ENCODE results near the gene BNIP3.

BNIP3 gene

DNA sequence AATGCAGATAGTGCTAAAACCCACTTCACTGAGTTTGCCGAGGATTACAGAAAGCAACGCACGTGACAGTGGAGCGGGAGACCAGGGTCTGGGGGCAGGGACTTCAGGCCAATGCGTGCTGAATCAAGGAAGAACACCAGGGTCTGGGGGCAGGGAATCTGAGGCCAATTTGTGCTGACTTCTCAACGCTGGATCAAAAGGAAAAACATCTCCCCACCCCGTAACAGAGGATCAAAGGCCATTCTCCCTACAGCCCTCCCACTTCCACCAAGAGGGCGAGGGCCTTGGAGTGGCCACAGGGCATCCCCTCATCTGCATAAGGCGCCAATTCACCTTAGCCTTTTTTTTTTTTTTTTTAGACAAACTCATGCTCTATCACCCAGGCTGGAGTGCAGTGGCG lies 22.3 kb upstream of the BNIP3 start:
- no peak for DNase-seq (ENCODE audit: low read depth)
- TF ChIP-seq, protein P1, sequence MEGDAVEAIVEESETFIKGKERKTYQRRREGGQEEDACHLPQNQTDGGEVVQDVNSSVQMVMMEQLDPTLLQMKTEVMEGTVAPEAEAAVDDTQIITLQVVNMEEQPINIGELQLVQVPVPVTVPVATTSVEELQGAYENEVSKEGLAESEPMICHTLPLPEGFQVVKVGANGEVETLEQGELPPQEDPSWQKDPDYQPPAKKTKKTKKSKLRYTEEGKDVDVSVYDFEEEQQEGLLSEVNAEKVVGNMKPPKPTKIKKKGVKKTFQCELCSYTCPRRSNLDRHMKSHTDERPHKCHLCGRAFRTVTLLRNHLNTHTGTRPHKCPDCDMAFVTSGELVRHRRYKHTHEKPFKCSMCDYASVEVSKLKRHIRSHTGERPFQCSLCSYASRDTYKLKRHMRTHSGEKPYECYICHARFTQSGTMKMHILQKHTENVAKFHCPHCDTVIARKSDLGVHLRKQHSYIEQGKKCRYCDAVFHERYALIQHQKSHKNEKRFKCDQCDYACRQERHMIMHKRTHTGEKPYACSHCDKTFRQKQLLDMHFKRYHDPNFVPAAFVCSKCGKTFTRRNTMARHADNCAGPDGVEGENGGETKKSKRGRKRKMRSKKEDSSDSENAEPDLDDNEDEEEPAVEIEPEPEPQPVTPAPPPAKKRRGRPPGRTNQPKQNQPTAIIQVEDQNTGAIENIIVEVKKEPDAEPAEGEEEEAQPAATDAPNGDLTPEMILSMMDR (IDR thresholded peaks at IDR 0.05; ENCODE audit: low read depth, low read length, missing control alignments), result no peak
- H3K4me3 ChIP-seq (ENCODE audit: low read depth, low read length), result no peak overlapping the region
- in situ Hi-C loops (cut with HindIII; ENCODE audit: low sequenced_read_pairs), result no loop called here

DNA sequence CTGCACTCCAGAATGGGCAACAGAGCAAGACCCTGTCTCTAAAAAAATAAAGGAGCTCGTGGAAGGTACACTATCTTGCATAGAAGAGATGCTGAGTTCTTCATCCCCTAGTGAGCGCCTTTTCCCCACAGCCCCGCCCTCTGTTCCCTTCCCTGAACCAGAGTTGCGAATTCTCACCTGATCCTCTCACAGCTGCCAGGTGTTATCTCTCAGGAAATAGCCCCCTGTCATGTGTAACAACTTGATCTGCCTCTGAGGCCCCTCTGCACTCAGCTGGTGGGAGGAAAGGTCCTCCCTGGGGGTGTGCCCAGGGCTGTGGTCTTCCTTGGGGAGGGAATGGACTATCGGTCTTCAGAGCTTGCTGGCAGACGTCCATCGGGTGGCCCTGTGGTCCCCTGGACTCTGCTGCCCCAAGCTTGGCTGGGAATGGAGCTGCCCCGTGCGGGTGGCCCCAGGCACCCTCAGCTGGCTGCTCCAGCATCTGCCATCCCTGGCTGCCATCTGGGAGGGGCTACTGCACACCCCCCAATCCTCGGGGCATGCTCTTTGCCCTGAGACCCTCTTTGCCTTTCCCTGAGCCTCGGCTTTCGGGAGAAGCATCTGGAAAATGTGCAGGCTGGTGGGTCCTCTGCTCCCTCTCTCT lies 21.7 kb upstream of the BNIP3 start:
- TF ChIP-seq, protein P1 (IDR thresholded peaks at IDR 0.05; ENCODE audit: low read depth, low read length, missing control alignments), result no peak
- H3K4me3 ChIP-seq (ENCODE audit: low read depth, low read length), result no peak overlapping the region
- in situ Hi-C loops (cut with HindIII; ENCODE audit: low sequenced_read_pairs), result no loop called here
- no peak for DNase-seq (ENCODE audit: low read depth)

DNA sequence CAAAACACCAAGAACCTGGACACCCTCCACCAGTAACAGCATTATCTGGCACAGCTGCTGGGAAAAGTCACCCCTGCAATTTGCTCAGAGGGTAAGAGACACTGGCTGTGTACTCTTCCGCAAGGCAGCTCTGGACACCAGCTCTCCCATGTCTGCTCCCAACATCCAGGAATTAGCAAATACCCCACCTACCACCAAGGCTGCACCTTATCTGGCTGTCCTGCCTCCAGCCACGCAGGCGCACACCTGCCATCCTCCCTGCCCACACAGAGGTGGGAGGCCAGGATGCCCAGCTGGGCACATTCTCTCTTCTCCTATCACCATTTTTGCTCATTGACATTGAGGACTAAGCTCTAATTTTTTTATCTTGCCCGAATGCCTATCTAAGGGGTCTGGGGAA lies 20.3 kb upstream of the BNIP3 start:
- TF ChIP-seq, protein P1 (IDR thresholded peaks at IDR 0.05; ENCODE audit: low read depth, low read length, missing control alignments), result no peak
- no peak overlapping the region for H3K4me3 ChIP-seq (ENCODE audit: low read depth, low read length)
- DNase-seq (ENCODE audit: low read depth), result no peak
- in situ Hi-C loops (cut with HindIII; ENCODE audit: low sequenced_read_pairs), result no loop called here

DNA sequence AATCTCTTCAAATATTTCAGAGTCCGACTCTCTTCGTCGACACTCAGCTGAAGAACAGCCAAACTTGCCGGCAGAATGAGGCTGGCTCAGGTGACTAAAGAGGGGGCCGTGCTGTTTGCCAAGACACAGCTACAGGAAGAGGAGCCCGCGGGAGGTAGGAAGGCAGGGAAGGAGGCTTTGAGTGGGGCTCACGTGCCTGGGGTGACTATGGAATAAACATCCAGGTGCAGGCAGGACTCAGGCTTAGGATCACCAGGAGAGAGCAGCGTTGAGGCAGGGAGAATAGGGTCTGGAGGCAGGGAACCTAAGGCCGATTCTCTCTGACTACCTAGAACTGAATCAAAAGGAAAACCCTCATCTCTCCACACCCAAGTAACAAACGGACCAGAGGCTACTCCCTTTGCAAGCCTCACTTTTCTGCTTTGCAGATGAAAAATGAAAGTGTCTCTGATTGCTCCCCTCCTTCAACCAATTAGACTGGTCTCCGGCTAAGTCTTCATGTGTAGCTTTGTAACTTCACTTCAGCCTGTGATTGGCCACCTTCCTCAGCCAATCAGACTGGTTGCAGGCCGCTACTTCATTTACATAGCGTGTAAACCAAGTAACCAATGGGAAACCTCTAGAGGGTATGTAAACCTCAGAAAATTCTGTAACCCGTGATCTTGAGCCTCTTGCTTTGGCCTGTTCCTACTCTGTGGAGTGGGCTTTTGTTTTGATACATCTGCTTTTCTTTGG lies 19.7 kb upstream of the BNIP3 start:
- TF ChIP-seq, protein P1 (IDR thresholded peaks at IDR 0.05; ENCODE audit: low read depth, low read length, missing control alignments), result no peak
- in situ Hi-C loops (cut with HindIII; ENCODE audit: low sequenced_read_pairs), result no loop called here
- H3K4me3 ChIP-seq (ENCODE audit: low read depth, low read length), result no peak overlapping the region
- no peak for DNase-seq (ENCODE audit: low read depth)

DNA sequence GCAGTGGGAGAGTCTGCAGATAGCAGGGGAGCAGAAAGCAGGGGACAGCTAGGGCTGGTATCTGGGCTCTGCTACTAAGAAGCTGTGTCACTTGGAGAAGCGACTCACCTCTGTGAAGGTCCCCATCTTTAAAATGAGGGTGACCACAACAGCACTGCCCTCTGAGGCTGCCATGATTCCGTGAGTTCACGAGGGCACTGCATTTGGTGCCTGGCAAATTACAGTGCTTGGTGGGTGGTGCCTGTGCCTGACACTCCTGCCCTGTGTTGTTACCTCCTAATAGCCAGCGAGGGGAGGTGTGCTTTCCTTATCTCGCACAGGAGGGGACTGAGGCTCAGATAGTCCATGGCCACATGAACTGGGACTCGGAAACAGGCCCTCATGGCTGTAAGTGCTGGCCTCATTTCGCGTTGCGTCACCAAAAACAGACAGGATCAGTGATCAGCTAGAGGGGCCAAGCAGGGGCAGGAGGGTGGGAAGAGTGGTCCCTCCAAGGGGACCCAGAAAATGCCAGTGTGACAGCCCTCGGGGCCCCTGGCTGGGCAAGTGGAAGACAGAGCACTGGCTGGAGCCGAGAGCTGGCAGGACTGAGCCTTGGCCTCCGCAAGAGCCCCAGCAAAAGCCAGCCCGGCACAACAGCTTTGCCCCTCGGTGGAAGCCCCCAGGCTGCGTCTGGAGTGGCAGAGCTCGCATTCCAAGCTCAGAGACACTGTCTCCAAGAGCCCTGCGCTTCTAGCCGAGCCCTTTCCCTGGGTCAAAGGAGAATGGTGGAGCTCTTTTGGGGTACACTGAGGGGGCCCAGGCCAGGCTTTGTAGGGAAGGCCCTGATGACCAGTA lies 17.3 kb upstream of the BNIP3 start:
- H3K4me3 ChIP-seq (ENCODE audit: low read depth, low read length), result no peak overlapping the region
- TF ChIP-seq, protein P1 (IDR thresholded peaks at IDR 0.05; ENCODE audit: low read depth, low read length, missing control alignments), result no peak
- DNase-seq (ENCODE audit: low read depth), result no peak
- in situ Hi-C loops (cut with HindIII; ENCODE audit: low sequenced_read_pairs), result no loop called here

DNA sequence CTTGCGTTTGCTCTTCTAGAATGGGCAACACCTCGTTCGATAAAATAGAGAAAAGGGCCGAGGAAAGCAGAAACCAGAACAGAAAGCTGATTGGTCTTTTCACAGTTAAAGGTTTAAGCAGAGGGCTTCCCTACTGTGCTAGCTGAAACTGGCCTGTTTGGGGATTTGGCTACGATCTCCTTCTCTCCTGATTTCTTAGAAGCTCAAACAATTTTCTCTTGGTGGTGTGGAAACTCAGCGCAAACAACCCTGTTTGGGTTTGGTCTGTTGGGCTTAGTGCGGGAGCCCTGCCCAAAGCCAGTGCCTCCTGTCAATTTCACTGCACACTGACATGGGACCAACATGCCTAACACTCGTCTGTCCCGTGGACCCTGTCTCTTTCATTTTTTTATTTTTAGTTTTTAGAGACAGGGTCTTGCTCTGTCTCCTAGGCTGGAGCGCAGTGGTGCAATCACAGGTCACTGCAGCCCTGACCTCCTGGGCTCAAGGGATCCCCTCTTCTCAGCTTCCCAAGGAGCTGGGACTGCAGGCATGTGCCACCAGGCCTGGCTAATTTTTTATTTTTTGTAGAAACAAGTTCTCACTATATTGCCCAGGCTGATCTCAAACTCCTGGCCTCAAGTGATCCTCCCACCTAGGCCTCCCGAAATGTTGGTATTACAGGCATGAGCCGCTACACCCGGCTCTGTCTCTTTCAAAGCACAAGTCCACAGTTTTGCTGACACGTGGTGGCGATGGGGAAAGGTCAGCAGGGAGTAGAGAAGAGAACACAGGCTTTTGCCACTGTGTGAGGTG lies 16.5 kb upstream of the BNIP3 start:
- TF ChIP-seq, protein P1 (IDR thresholded peaks at IDR 0.05; ENCODE audit: low read depth, low read length, missing control alignments), result no peak
- in situ Hi-C loops (cut with HindIII; ENCODE audit: low sequenced_read_pairs), result no loop called here
- DNase-seq (ENCODE audit: low read depth), result no peak
- no peak overlapping the region for H3K4me3 ChIP-seq (ENCODE audit: low read depth, low read length)

Data from astrocyte of the cerebellum (primary cell).